Pons (tissue), 1 donor: ENCODE data around the gene FAM98C.
"Not testable (repeated sequence)": the region's sequence is repeated elsewhere in the genome, so short reads cannot be mapped to it uniquely, and the experiment has no call there.

ENCODE experiments used
- DNase-seq: peaks from one replicate; pipeline ENCODE4 v3.0.0-alpha.2; 2016; ENCODE audit warnings: low spot score

Gene FAM98C

DNA sequence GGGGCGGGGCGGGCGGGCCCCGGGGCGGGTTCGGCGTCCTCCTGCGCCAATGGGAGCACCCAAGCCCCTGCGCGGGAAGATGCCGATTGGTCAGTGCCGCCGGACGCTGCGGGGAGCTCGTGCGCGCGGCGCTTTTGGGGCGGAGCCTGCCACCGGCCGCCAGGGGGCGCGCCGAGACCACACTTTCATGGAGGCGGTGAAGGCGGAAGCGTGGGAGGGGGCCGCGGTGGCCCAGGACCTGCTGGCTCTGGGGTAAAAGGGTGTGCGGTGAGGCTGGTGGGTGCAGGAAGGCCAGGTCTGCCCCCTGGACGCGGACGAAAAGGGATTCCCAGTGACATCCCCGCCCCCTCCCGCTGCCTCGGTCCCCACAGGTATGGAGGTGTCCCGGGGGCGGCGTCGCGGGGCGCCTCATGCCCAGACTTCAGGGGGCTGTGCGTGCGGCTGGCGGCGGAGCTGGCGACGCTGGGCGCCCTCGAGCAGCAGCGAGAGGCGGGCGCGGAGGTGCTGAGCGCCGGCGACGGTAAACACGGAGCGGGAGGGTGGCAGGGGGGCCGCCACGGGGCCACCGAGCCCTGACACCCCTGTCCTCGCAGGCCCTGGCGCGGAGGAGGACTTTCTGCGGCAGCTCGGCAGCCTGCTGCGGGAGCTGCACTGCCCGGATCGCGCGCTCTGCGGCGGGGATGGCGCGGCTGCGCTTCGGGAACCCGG is at the start of gene FAM98C:
Gene FAM98C (plus strand): TSS at position 127 of the 708 bp plus-strand sequence. CDS start 61 bp downstream, at position 188.
- DNase-seq: peak; percentile 96

DNA sequence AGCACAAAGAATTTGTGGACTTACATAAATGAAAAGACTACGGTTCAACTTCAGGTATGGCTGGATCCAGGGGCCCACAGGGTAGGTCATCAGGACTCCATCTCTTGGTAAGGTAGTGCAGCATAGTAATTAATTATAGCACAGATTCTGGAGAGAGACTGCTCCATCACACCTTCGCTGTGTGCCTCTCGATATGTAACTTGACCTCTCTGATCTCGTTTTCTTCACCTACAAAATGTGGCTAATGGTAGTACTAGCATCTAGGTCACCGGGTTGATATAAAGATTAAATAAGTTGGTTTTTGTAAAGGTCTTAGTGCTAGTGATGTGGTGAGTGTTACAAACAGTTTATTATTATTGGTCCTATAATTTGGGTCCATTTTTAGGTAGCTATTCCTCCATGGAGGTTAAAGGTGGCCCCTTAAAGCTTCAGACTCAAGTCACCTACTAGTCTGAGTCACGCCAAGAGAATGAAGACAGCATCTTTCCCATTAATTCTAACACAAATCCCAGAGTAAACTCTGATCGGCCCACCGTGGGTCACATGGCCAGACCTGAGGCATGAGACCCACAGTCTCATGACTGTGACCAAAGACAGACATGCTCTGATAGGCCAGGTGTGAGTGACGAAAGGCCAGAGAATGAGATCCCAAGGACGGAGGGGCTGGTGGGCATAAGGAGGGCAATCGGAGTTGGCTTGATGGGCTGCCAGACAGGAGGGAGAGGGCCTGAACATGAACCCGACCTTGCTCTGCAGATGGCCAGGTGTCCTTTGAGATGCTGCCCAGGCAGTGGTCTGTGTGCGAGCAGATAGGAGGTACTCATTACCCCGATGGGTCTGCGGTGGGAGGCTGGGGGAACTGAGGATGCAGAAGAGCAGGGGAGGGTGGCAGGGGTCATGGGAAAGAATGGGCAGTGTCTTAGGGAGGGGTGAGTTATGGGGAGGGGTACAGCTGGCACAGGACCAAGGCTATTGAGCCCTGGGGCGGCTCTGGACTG is 46.9 kb upstream of the FAM98C start:
- DNase-seq: no peak

DNA sequence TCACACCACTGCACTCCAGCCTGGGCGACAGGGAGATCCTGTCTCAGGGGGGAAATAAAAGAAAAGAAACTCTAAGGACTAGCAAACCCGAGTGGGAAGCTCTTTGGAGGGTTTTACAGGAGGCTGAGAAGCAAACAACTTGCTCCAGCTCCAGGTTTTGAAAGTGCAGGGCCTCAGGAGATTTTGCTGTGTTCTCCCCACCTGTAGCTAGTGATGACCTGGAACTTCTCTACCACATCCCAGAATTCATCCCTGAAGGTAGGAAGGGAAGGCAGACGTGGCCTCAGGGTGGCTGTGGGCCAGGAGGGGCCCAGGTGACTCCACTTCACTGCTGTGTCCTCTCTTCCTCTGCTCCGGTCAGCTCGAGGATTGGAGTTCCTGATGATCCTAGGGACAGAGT is 44.8 kb upstream of the FAM98C start:
- DNase-seq: no peak

DNA sequence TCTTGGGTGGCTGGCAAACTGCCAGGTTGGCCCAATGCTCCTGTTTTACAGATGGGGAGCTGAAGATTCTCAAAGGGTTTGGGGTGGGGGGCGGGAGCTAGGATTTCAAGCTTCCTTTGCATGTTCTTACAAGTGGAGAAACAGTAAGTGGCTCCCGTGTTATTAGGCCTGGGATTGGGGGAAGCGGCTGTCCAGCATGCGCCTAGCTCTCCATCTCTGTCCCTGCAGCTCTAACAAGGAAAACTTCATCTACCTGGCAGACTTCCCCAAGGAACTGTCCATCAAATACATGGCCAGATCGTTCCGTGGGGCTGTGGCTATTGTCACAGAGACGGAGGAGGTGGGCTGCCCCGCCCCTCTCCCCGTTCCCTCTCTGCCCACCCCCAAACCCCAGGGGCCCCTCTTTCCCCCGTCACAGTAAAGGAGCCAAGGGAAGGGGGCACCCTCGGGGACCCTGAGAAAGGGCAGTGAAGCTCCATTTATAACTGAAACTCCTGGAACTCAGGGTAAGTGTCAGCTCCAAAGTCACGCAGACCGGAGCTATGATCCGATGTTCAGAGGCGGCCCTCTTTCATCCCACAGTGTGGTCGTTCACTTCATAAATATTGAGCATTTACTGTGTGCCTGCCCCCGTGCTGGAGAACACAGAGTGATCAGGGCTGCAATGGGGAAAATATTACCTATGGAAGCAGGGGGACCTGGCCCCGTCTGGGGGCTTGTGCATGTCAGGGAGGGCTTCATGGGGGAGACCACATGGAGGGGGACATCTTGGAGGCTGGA is 43.5 kb upstream of the FAM98C start:
- DNase-seq: no peak

DNA sequence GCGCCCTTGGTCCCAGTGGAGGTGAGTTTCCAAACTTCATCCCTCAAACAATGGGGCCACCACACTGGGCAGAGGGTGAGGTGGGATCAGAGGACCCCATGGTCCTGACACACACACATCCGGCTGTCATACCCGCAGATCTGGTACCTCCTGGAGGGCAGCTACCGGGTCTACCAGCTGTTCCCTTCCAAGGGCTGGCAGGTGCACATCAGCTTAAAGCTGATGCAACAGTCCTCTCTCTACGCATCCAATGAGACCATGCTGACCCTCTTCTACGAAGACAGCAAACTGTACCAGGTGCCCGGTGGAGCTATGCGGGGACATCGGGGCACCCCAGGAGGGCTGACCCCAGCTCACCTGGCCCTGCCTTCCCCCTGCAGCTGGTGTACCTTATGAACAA is 42.5 kb upstream of the FAM98C start:
- no peak for DNase-seq

DNA sequence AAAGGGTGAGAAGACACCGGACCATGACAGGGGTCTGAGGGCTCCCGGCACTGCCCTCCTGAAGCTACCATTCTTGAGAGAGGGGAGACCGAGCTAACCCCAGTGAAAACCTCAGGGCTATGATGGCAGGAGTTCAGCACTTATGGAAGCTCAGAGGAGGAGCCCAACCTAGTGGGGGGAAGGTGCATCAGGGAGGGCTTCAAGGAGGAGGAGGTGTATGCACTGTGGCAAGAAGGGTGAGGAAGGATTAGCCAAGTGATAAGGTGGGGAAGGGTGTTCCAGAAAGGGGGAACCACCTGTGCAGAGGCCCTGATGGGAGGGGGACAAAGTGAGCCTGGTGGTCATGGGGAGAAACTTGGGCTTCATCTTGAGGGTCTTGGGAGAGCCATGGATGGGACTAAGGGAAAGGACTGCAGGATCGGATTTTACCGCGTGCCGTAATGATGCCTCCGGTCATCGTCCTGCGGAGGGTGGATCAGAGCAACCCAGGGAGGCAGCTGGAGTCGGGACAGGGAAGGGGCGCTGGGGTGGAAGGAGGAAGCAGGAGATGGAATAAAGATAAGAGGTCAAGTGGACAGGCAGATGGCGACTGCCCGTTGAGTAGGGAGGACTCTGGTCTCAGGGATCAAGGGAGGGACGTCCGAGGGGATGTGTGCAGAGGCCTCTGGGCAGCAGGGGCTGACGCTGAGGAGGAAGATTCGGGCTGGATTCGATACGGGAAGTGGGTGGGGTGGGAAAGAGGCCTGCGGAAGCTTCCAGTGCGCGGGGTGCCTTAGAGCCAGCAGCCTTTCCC is 41.9 kb upstream of the FAM98C start:
- no peak for DNase-seq

DNA sequence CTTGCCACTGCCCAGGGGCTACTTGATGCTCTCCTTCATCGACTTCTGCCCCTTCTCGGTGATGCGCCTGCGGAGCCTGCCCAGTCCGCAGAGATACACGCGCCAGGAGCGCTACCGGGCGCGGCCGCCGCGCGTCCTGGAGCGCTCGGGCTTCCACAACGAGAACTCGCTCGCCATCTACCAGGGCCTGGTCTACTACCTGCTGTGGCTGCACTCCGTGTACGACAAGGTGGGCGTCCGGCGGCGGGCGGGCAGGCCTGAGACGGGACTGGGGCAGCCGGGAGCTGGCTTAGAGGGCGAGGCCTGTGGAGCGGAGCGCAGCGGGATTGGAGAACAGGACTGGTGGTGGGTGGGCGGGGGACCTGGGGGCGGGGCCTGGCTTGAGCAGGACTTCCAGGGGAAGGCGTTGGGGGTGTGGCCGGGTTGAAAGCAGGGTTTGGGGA is 41.2 kb upstream of the FAM98C start:
- no peak for DNase-seq

DNA sequence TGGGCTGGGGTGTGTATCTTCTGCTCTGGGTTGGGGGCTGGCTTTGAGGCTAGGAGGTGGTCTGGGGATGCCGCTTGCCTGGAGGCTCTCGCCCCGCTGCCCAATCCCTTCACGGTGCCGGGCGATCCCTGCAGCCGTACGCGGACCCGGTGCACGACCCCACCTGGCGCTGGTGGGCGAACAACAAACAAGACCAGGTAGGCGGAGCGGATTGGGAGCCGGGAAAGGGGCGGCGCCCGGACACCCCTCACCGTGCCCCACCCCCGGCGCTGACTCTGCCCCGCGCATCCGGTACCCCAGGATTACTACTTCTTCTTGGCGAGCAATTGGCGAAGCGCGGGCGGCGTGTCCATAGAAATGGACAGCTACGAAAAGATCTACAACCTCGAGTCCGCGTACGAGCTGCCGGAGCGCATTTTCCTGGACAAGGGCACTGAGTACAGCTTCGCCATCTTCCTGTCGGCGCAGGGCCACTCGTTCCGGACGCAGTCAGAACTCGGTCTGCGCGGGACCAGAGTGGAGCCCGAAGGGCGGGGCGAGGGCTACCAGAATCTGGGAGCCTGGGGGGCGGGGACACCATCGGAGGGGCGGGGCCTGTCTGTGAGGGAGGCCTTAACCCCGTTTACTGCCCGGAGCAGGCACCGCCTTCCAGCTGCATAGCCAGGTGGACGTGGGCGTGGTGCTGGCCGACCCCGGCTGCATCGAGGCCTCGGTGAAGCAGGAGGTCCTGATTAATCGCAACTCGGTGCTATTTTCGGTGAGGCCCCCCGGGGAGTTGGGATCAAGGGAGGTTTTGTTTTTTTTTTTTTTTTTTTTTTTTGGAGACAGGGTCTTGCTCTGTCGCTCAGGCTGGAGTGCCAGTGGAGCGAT is 40.6 kb upstream of the FAM98C start:
- no peak for DNase-seq

DNA sequence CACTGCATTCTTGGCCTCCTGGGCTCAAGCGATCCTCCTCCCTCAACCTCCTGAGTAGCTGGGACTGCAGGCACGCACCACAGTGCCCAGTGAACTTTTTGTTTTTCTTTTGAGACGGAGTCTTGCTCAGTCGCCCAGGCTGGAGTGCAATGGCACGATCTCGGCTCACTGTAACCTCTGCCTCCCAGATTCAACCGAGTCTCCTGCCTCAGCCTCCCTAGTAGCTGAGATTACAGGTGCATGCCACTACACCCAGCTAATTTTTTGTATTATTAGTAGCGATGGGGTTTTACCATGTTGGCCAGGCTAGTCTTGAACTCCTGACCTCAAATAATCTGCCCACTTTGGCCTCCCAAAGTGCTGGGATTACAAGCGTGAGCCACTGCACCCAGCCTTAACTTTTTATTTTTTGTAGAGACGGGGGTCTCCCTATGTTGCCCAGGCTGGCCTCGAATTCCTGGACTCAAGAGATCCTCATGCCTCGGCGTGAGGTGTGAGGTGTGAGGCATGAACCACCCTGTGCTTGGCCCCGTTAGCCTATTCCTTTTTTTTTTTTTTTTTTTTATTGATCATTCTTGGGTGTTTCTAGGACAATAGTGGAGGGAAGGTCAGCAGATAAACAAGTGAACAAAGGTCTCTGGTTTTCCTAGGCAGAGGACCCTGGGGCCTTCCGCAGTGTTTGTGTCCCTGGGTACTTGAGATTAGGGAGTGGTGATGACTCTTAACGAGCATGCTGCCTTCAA is 39.8 kb upstream of the FAM98C start:
- not testable (repeated sequence) for DNase-seq

DNA sequence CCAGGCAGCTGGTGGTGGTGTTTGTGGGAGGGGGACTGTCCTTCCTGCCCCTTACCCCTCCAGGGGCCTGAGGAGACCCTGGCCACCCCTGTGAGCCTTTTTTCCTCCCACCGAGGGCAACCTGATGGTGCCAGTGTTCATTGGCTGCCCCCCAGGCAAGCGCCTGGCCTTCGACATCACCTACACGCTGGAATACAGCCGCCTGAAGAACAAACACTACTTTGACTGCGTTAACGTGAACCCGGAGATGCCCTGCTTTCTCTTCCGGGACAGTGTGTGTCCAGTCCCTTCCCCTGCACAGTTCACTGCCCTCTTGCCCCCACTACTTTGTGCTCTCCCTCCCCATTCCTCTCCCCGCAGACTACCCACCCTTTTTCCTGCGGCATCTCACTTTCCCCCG is 35.9 kb upstream of the FAM98C start:
- DNase-seq: no peak

DNA sequence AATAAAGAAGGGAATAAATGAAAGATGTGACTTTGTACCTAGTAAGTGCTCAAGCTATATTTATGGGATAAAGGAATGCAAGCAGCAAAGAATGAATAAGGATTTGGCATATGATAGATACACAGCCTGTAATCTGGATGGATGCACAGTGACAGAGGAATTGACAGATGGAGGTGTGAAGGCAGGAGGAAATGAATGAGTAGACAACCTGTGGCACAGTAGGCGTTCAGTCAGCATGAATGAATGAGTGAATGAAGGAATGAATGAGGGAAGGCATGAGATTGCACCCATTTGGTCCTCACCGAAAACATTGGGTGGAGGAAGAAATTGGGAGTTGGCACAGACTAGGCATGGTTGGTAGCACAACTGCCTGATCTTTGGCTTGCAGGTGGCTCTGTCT is 33.3 kb upstream of the FAM98C start:
- no peak for DNase-seq

DNA sequence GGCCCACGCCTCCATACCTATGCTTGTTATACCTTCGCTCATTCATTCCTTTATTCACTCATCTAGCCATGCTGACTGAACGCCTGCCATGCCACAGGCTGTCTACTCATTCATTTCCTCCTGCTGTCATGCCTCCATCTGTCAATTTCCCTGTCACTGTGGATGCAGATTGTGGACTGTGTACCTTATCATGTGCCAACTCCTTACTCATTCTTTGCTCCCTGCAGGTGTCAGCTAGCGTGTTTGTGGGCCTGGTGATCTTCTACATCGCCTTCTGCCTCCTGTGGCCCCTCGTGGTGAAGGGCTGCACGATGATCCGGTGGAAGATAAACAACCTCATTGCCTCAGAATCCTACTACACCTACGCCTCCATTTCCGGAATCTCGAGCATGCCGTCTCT is 32.6 kb upstream of the FAM98C start:
- DNase-seq: no peak

DNA sequence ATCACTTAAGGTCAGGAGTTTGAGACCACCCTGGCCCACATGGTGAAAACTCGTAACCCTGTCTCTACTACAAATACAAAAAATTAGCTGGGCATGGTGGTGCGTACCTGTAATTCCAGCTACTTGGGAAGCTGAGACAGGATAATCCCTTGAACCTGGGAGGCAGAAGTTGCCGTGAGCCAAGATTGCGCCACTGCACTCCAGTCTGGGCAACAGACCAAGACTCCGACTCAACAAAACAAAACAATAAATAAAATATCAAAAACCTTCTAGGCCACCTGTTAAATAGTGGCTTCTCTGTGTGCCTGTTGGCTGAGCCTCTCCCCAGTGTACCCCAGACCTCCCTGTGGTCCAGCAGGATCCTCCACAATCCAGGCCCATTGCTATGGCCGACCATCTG is 31.8 kb upstream of the FAM98C start:
- DNase-seq: no peak

DNA sequence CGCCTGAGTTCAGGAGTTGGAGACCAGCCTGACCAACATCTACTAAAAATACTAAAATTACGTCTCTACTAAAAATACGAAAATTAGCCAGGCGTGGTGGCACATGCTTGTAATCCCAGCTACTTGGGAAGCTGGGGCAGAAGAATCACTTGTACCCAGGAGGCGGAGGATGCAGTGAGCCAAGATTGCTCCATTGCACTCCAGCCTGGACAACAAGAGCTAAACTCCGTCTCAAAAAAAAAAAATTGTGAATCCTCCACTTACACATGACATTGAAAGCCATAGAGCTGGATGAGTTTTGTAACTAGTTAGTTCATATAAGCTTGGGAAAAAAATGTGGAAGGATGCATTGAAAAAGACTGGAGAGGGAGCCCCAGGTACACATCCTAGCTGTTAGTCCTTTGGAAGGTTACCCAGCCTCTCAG is 29.0 kb upstream of the FAM98C start:
- no peak for DNase-seq

DNA sequence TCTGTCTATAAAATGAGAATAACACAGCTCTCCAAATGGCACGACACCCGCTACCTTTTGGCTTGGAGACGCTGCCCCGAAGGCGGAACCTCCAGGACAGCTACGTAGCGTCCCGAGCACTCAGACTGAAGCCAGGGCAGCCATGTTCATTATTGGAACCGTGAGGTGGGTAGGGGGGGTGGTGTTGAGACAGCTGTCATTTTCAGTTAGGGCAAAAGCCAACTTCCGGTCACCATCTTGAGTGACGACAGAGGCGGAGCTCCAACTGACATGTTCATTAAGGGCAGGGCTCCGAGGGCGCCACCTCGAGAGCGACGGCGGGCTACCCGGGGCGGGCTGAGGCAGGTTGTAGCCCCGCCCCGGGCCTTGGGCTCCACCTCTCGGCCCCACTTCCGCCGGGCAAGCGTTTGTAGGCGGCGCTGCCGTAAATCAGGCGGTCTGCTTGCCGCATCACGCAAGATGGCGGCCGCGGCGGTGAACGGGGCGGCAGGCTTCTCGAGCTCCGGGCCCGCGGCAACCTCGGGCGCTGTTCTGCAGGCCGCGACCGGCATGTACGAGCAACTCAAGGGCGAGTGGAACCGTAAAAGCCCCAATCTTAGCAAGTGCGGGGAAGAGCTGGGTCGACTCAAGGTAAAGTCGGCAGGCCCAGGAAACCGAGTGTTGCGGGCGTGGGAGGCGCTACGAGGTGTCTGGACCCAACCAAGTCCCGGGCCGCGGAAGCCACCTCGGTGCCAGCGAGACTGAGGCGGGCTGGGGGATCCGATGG is 28.4 kb upstream of the FAM98C start, which contains the start of gene PSMD8:
Gene PSMD8 (plus strand): TSS at position 240 of the 766 bp plus-strand sequence. CDS start 31 bp downstream, at position 271.
- peak; percentile 100 for DNase-seq

DNA sequence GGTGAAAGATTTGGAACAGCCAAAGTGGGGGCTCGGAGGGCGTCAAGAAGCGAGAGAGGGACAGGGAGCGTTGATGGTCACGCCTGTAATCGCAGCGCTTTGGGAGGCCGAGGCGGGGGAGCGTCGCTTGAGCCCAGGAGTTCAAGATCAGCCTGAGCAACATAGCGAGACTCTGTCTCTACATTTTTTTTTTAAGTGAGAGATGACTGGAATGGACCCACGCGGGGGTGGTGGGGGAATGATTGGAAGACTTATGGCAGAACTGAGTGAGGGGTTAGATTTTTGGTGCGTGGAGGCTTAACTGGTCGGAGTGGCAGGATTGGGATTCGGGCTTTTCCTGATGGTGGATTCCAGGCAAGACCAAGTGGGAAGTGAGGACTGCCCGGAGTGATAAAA is 27.8 kb upstream of the FAM98C start:
- DNase-seq: no peak

DNA sequence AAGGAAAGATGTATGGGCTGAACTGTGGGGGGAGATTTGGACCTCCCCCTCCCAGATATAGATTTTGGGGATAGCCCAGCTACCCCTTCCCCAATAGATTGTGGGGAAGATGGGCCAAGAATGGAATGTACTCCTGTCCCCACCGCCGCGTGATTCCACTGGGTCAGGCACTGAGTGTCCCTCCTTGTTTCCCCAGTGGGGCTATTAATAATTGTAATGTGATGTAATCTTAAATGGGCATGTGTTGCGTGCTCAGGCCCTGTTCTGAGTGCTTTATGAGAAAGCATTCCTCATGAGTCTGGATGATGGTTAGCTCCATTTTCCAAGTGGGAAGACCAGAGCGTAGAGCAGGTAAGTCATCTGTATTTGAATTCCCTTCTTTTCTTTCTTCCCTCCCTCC is 27.1 kb upstream of the FAM98C start:
- DNase-seq: no peak

DNA sequence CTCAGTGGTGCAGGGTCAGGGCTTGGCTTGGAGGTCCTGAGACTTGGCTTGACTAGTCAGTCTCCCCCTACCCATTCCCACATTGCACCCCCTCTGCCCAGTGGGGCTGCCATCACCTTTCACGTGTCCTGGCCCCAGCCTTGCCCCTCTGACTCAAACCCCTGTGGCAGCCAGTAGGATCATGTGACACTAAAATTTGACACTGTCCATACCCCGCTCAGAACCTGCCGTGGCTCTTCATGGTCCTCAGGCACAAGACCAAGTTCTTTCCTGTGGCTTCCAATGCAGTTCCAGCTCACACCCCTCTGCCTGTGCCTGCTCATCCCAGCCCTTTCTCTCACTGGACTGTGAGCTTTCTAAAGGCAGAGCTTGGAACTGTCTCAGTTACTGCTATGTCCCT is 26.3 kb upstream of the FAM98C start:
- no peak for DNase-seq

DNA sequence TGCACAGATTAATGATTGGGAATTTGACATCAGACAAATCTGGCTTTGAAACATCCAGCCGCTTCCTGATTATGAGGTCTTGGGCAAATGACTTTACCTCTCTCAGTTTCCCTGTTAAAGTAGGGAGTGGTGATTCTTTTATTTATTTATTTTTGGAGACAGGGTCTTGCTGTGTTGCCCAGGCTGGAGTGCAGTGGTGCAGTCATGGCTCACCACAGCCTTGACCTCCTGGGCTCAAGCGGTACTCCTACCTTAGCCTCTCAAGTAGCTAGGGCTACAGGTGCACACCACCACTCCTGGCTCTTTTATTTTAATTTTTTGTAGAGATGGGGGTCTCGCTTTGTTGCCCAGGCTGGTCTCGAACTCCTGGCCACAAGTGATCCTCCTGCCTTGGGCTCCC is 25.8 kb upstream of the FAM98C start:
- DNase-seq: no peak
